IPS DF 6.9 (cell line): Measurements from ENCODE around the gene VGF.
A peak's percentile ranks its signal among the peaks of the same experiment; 100 is the strongest.

Experiments
- DNase-seq: peaks from one replicate; pipeline ENCODE4 v3.0.0-alpha.2; 2013; ENCODE audit warnings: low read depth, low spot score
- H3K27ac ChIP-seq: one replicate; pipeline ENCODE4 v1.5.1; 2013; ENCODE audit warnings: low read length, control low read depth
- H3K27me3 ChIP-seq: 2 replicates; pipeline ENCODE4 v1.6.1; 2013; ENCODE audit warnings: mild to moderate bottlenecking, low read length; ENCODE audit not compliant: control insufficient read depth, insufficient read depth
- H3K36me3 ChIP-seq: 2 replicates; pipeline ENCODE4 v1.6.1; 2013; ENCODE audit warnings: low read length; ENCODE audit not compliant: control insufficient read depth, insufficient read depth
- H3K4me1 ChIP-seq: 2 replicates; pipeline ENCODE4 v1.6.1; 2013; ENCODE audit warnings: low read length; ENCODE audit not compliant: control insufficient read depth, insufficient read depth
- H3K4me3 ChIP-seq: 2 replicates; pipeline ENCODE4 v1.5.1; 2013; ENCODE audit warnings: mild to moderate bottlenecking, low read length
- H3K9me3 ChIP-seq: 2 replicates; pipeline ENCODE4 v1.6.1; 2013; ENCODE audit warnings: low read length, inconsistent platforms; ENCODE audit not compliant: control insufficient read depth, insufficient read depth
- WGBS: extraction: QIAGEN DNeasy Blood & Tissue Kit; methylation state at CpG from one replicate; pipeline ENCODE4 v1.1.7; 2013; ENCODE audit warnings: mixed read lengths, missing lambda C conversion rate; ENCODE audit not compliant: insufficient read length, insufficient coverage; 5-methylcytosine and 5-hydroxymethylcytosine counted together

The VGF gene

DNA sequence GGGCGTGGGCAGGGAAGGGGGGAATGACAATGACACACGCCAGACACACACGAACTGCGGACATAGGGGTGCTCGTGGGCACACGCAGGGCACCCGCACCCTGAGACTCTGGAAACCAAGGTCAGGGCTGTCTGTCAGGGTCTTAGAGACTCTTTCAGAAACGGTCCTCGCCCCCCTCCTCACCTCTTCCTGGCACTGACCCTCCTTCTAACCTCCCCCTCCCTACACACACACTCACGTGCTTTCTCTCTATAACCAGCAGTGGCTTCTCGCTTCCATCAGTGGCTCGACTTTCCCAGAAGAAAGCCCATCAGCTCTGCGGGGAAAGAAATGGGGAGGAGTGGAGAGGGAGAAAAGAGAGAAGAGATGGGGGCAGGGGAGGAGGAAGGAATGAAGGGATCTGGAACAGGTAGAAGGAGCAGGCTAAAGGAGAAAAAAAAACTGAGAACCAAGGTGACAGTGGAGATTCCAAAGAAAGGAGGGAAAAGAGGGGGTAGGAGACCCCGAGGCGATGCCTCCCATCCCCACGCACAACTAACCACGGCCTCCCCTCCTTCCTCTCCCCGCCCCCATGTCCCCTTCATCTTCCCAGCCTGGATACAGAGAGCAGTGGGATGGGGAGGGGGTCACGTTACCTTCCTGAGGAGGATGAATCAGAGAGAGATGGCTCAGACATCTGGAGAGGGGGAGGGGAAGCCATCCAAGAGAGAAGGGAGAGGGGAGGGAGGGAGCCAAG, 1.7 kb upstream of the VGF start:
- WGBS: no CpG with 5 or more reads among the region's 19 CpGs
- no peak for DNase-seq
- H3K36me3 ChIP-seq: no peaks in the 10 kb centered on the region
- H3K9me3 ChIP-seq: no peaks in the 10 kb centered on the region
- peaks cover 38% of the 10 kb centered on the region for H3K27me3 ChIP-seq
- H3K4me1 ChIP-seq: peaks cover 20% of the 10 kb centered on the region
- H3K27ac ChIP-seq: no peak overlapping the region
- peak overlapping the region; percentile 16; the same call in 1 of the 2 replicates for H3K4me3 ChIP-seq

- H3K4me3 ChIP-seq: peak overlapping the region; percentile 16; the same call in 1 of the 2 replicates
- no peak overlapping the region for H3K27ac ChIP-seq
- no peak for DNase-seq
- H3K36me3 ChIP-seq: no peaks in the 10 kb centered on the region
- no peaks in the 10 kb centered on the region for H3K9me3 ChIP-seq
- peaks cover 17% of the 10 kb centered on the region for H3K4me1 ChIP-seq
- peaks cover 33% of the 10 kb centered on the region for H3K27me3 ChIP-seq
- WGBS: no CpG with 5 or more reads among the region's 11 CpGs
Observed at GRCh38 chr7:101166648-101166908, 1.2 kb upstream of the VGF start.

DNA sequence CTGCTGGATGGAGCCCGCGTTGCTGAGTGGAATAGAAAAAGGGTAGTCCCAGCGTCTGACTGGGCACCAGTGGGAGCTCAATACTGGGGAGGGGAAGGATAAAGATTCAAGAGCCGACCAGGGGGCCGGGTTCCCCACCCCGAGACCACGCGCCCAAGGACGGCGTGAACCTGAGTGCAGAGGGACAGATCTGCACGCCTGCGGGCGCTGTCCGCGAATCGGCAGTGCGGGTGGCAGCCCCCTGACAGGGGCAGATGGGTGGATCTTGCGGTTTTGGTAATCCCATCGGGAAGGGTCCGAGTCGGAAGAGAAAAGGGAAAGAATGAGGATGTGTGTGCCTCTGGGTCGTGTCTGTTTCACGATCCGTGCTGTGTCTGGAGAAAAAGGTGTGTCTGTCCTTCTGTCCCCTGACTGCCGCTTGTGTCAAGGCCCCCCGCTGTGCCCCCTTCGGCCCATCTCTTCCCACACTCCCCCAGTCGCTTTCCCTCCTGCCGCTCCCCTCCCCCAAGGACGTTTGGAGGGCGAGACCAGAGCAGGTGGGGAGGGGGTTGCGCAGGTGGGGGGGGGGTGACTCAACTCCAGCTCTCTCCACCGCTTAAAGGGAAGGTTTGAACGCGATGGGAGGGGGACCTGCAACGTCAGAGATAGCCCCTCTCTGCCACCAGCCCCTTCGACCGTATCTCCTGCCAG, 734 bp upstream of the VGF start:
- Histone ChIP-seq H3K4me3 (peak overlapping the region; percentile 16; the same call in 1 of the 2 replicates), H3K9me3 (no peaks in the 10 kb centered on the region), H3K27ac (no peak overlapping the region), H3K27me3 (peaks cover 28% of the 10 kb centered on the region), H3K4me1 (peaks cover 17% of the 10 kb centered on the region), H3K36me3 (no peaks in the 10 kb centered on the region)
- no CpG with 5 or more reads among the region's 38 CpGs for WGBS
- no peak for DNase-seq

GRCh38 chr7:101164071-101164840, 1.1 kb downstream of the VGF start:
- peaks cover 18% of the 10 kb centered on the region; the same call in 1 of the 2 replicates for H3K4me1 ChIP-seq
- H3K36me3 ChIP-seq: 0 out of 2 replicates have a peak, but pooled peaks cover 4% of the 10 kb centered on the region
- DNase-seq: no peak
- WGBS: no CpG with 5 or more reads among the region's 75 CpGs
- H3K27me3 ChIP-seq: peaks cover 12% of the 10 kb centered on the region
- H3K27ac ChIP-seq: no peak overlapping the region
- H3K9me3 ChIP-seq: no peaks in the 10 kb centered on the region
- H3K4me3 ChIP-seq: peak overlapping the region; percentile 17; the same call in 1 of the 2 replicates

GRCh38 chr7:101163279-101164070, 1.9 kb downstream of the VGF start:
- H3K4me1 ChIP-seq: peaks cover 15% of the 10 kb centered on the region; the same call in 1 of the 2 replicates
- no CpG with 5 or more reads among the region's 92 CpGs for WGBS
- H3K4me3 ChIP-seq: peak overlapping the region; percentile 55; the same call in 1 of the 2 replicates
- 0 out of 2 replicates have a peak, but pooled peaks cover 4% of the 10 kb centered on the region for H3K36me3 ChIP-seq
- peaks cover 8% of the 10 kb centered on the region; the same call in 1 of the 2 replicates for H3K27me3 ChIP-seq
- no peak overlapping the region for H3K27ac ChIP-seq
- H3K9me3 ChIP-seq: no peaks in the 10 kb centered on the region
- no peak for DNase-seq

DNA sequence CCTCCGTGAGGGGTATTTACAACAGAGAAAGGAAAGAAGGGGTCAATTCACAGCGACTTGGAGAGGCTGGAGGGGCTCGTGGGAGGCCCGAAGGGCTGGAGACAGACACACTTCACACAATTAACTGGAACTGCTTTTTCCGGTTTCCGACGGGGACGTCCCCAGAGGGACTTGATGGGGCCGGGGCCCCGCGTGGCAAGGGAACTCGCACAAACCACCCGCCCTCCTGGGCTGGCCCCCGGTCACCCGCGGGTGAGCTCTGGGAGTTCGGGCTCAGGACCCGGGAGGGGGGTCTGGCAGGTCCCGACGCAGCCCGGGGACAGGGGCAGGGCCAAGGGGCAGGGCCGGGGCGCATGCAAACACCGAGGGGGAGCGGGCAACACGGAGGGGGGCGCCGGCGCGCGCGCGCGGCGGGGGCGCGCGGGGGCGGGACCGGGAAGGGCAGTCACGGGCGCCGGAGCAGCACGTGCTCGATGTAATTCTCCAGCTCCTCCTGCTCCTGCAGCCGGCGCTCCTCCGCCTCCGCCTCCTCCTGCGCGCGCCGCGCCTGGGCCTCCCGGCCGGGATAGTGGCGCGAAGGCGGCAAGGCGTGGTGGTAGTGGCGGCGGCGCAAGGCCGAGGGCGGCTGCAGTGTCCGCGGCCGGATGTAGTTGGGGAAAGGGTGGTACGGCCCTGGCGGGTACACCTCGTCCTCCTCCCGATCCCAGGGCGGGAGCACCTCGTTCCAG, 2.7 kb downstream of the VGF start:
- Histone ChIP-seq H3K27me3 (peaks cover 2% of the 10 kb centered on the region; the same call in 1 of the 2 replicates), H3K27ac (no peak overlapping the region), H3K9me3 (no peaks in the 10 kb centered on the region), H3K36me3 (0 out of 2 replicates have a peak, but pooled peaks cover 7% of the 10 kb centered on the region), H3K4me1 (peaks cover 11% of the 10 kb centered on the region; the same call in 1 of the 2 replicates), H3K4me3 (peak overlapping the region; percentile 55)
- no CpG with 5 or more reads among the region's 74 CpGs for WGBS
- DNase-seq: no peak

DNA sequence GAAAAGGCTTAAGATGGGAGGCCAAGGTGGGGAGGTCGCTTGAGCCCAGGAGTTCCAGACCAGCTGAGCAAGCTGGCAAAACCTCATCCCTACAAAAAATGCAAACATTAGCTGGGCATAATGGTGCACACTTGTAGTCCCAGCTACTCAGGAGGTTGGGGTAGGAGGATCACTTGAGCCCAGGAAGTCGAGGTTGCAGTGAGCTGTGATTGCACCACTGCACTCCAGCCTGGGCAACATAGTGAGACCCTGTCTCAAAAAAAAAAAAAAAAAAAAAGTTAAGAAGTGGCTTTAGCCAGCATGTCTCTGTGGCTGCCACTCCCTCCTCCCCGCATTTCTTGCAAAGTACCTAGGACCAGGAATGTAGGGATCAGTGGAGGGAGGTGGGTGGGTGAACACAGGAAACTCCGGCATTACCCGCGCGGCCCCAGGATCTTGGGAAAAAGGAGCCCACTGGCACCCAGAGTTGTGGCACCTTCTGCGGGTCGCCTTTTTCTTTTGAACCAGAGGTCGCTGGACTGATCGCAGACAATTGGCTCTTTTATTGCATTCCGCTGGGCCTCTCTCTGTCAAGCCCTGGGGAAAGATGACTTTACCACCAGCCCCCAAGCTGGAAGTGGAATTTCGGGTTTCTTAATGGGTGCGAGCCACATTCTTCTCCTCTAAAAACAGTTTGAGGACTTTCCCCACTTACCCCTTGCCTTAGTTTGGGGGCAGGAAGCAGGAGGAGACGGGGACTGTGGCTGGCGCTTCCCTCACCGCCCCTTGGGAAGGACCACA, 3.5 kb downstream of the VGF start:
- Histone ChIP-seq H3K27me3 (peaks cover 2% of the 10 kb centered on the region; the same call in 1 of the 2 replicates), H3K36me3 (0 out of 2 replicates have a peak, but pooled peaks cover 7% of the 10 kb centered on the region), H3K9me3 (no peaks in the 10 kb centered on the region), H3K4me1 (peaks cover 9% of the 10 kb centered on the region; the same call in 1 of the 2 replicates), H3K4me3 (no peak overlapping the region; the same call in 1 of the 2 replicates), H3K27ac (no peak overlapping the region)
- no CpG with 5 or more reads among the region's 17 CpGs for WGBS
- no peak for DNase-seq

DNA sequence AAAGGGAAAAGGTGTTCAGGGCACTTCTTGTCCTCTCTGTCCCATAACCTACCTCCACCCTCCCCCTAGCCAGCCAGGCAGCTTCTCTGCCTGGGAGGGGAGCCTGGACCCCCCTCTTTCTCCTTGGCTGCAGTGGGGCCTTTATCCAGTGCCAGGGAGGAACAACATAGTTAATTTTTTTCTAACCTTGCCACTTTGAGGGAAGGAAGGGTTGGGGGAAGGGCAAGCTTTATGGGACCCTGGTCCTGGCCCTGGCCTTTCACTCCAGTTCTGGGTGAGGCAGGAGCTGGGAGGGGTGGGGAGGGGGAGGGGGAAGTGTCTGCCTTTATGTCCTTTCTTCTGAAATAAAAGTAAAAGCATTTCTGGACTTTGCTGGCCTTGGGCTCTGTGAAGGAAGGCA, 4.5 kb downstream of the VGF start:
- no peak for DNase-seq
- Histone ChIP-seq H3K4me3 (no peak overlapping the region), H3K27ac (no peak overlapping the region), H3K36me3 (0 out of 2 replicates have a peak, but pooled peaks cover 7% of the 10 kb centered on the region), H3K27me3 (peaks cover 2% of the 10 kb centered on the region; the same call in 1 of the 2 replicates), H3K9me3 (no peaks in the 10 kb centered on the region), H3K4me1 (peaks cover 12% of the 10 kb centered on the region; the same call in 1 of the 2 replicates)
